ENCODE measurements around the gene NAALADL2. TPM values are rescaled to one million over a fixed set of nuclear protein-coding genes. Genes with fewer than 3 reads are reported as not detected.
A peak's percentile ranks its signal among the peaks of the same experiment; 100 is the strongest.

The NAALADL2 gene
- total RNA-seq, 1 donor, result 23.5 TPM

GRCh38 chr3:175411405-175411804 lies 552.3 kb downstream of the NAALADL2 start:
- Histone ChIP-seq H3K4me2 (ENCODE audit: insufficient read depth, low read length) (peak overlapping the region; percentile 50), H4K20me1 (ENCODE audit: insufficient read depth, low read length) (no peaks in the 10 kb centered on the region), H3K36me3 (ENCODE audit: insufficient read depth, low read length) (no peaks in the 10 kb centered on the region), H3K9me3 (ENCODE audit: low read depth, low read length) (no peaks in the 10 kb centered on the region), H2AFZ (ENCODE audit: low read length) (peak overlapping the region; percentile 67), H3K4me3 (ENCODE audit: insufficient read depth, low read length) (peak overlapping the region; percentile 26), H3K27me3 (ENCODE audit: insufficient read depth, low read length) (no peaks in the 10 kb centered on the region), H3K27ac (ENCODE audit: low read depth, low read length) (peak overlapping the region; percentile 60), H3K79me2 (ENCODE audit: insufficient read depth, low read length) (no peaks in the 10 kb centered on the region), H3K4me1 (ENCODE audit: insufficient read depth, low read length) (peaks cover 22% of the 10 kb centered on the region)
- TF ChIP-seq CTCF (IDR thresholded peaks at IDR 0.05; ENCODE audit: extremely low read depth, low read depth, low read length), result no peak
- peak; percentile 73 for DNase-seq (ENCODE audit: insufficient read length, low spot score, missing footprints)

- no peaks in the 10 kb centered on the region for H4K20me1 ChIP-seq (ENCODE audit: insufficient read depth, low read length)
- peak overlapping the region; percentile 67 for H2AFZ ChIP-seq (ENCODE audit: low read length)
- peak overlapping the region; percentile 26 for H3K4me3 ChIP-seq (ENCODE audit: insufficient read depth, low read length)
- no peak for DNase-seq (ENCODE audit: insufficient read length, low spot score, missing footprints)
- no peaks in the 10 kb centered on the region for H3K27me3 ChIP-seq (ENCODE audit: insufficient read depth, low read length)
- no peaks in the 10 kb centered on the region for H3K9me3 ChIP-seq (ENCODE audit: low read depth, low read length)
- no peaks in the 10 kb centered on the region for H3K36me3 ChIP-seq (ENCODE audit: insufficient read depth, low read length)
- no peak for TF ChIP-seq CTCF (IDR thresholded peaks at IDR 0.05; ENCODE audit: extremely low read depth, low read depth, low read length)
- H3K79me2 ChIP-seq (ENCODE audit: insufficient read depth, low read length), result no peaks in the 10 kb centered on the region
- peak overlapping the region; percentile 60 for H3K27ac ChIP-seq (ENCODE audit: low read depth, low read length)
- H3K4me2 ChIP-seq (ENCODE audit: insufficient read depth, low read length), result peak overlapping the region; percentile 50
- peaks cover 22% of the 10 kb centered on the region for H3K4me1 ChIP-seq (ENCODE audit: insufficient read depth, low read length)
Measured at GRCh38 chr3:175411946-175412345, 552.8 kb downstream of the NAALADL2 start.

- H3K27me3 ChIP-seq (ENCODE audit: insufficient read depth, low read length), result no peaks in the 10 kb centered on the region
- no peaks in the 10 kb centered on the region for H3K36me3 ChIP-seq (ENCODE audit: insufficient read depth, low read length)
- no peak overlapping the region for H3K27ac ChIP-seq (ENCODE audit: low read depth, low read length)
- TF ChIP-seq CTCF (IDR thresholded peaks at IDR 0.05; ENCODE audit: extremely low read depth, low read depth, low read length), result no peak
- no peaks in the 10 kb centered on the region for H4K20me1 ChIP-seq (ENCODE audit: insufficient read depth, low read length)
- H2AFZ ChIP-seq (ENCODE audit: low read length), result no peak overlapping the region
- peaks cover 22% of the 10 kb centered on the region for H3K4me1 ChIP-seq (ENCODE audit: insufficient read depth, low read length)
- H3K79me2 ChIP-seq (ENCODE audit: insufficient read depth, low read length), result no peaks in the 10 kb centered on the region
- H3K4me3 ChIP-seq (ENCODE audit: insufficient read depth, low read length), result no peak overlapping the region
- no peaks in the 10 kb centered on the region for H3K9me3 ChIP-seq (ENCODE audit: low read depth, low read length)
- no peak for DNase-seq (ENCODE audit: insufficient read length, low spot score, missing footprints)
- H3K4me2 ChIP-seq (ENCODE audit: insufficient read depth, low read length), result no peak overlapping the region
Measured at GRCh38 chr3:175413926-175414325, 554.8 kb downstream of the NAALADL2 start.

GRCh38 chr3:175416600-175416999 lies 557.5 kb downstream of the NAALADL2 start:
- Histone ChIP-seq H3K27me3 (ENCODE audit: insufficient read depth, low read length) (no peaks in the 10 kb centered on the region), H3K36me3 (ENCODE audit: insufficient read depth, low read length) (no peaks in the 10 kb centered on the region), H3K9me3 (ENCODE audit: low read depth, low read length) (no peaks in the 10 kb centered on the region), H2AFZ (ENCODE audit: low read length) (no peak overlapping the region), H4K20me1 (ENCODE audit: insufficient read depth, low read length) (no peaks in the 10 kb centered on the region), H3K4me2 (ENCODE audit: insufficient read depth, low read length) (no peak overlapping the region), H3K79me2 (ENCODE audit: insufficient read depth, low read length) (no peaks in the 10 kb centered on the region), H3K27ac (ENCODE audit: low read depth, low read length) (no peak overlapping the region), H3K4me3 (ENCODE audit: insufficient read depth, low read length) (no peak overlapping the region), H3K4me1 (ENCODE audit: insufficient read depth, low read length) (peaks cover 7% of the 10 kb centered on the region)
- no peak for TF ChIP-seq CTCF (IDR thresholded peaks at IDR 0.05; ENCODE audit: extremely low read depth, low read depth, low read length)
- no peak for DNase-seq (ENCODE audit: insufficient read length, low spot score, missing footprints)

Measured in osteoblast (primary cell).